WTC11 (cell line): Measurements from ENCODE around the gene RUVBL1. TPM values are rescaled to one million over a fixed set of nuclear protein-coding genes. Genes with fewer than 3 reads are reported as not detected.
A peak's percentile ranks its signal among the peaks of the same experiment; 100 is the strongest.

Experiments used
- ATAC-seq: fragments of 200-7000 bp; cut with Tn5 transposase; 2 replicates; pipeline ENCODE4 v1.10.0; 2021; ENCODE audit warnings: mild to moderate bottlenecking, moderate library complexity
- CTCF ChIA-PET: fragments of 300-600 bp; sonication (Branson Sonifier 250); formaldehyde crosslinking; loops from one replicate; lab custom pipeline; 2021; ENCODE audit warnings: antibody characterized with exemption; lab: Charles Lee
- POLR2A ChIA-PET: fragments of 350-600 bp; sonication (Branson Sonifier 250); formaldehyde crosslinking; loops from one replicate; lab custom pipeline; 2021; ENCODE audit warnings: antibody characterized with exemption; lab: Charles Lee
- DNase-seq: peaks from one replicate; pipeline ENCODE4 v3.0.0; 2021; ENCODE audit warnings: low spot score
- H3K27ac Mint-ChIP-seq: 2 replicates; pipeline ENCODE4 v1.8.0; 2021; ENCODE audit warnings: mixed read lengths
- H3K27me3 Mint-ChIP-seq: 2 replicates; pipeline ENCODE4 v1.8.0; 2021; ENCODE audit warnings: low read depth, mild to moderate bottlenecking, moderate library complexity, mixed read lengths
- H3K36me3 Mint-ChIP-seq: 2 replicates; pipeline ENCODE4 v1.8.0; 2021; ENCODE audit warnings: mixed read lengths
- H3K4me1 Mint-ChIP-seq: 2 replicates; pipeline ENCODE4 v1.8.0; 2022; ENCODE audit warnings: mixed read lengths
- H3K4me3 Mint-ChIP-seq: 2 replicates; pipeline ENCODE4 v1.8.0; 2021; ENCODE audit warnings: mild to moderate bottlenecking, moderate library complexity, mixed read lengths
- H3K9me3 Mint-ChIP-seq: 2 replicates; pipeline ENCODE4 v1.8.0; 2021; ENCODE audit warnings: mixed read lengths
- ATF1 ChIP-seq: sonication (generic); formaldehyde crosslinking; IDR thresholded peaks from 2 replicates; pipeline ENCODE4 v1.8.1; 2023; ENCODE audit warnings: mild to moderate bottlenecking, moderate library complexity, missing genetic modification reagents
- ATF2 ChIP-seq: sonication (generic); formaldehyde crosslinking; IDR thresholded peaks from 2 replicates; pipeline ENCODE4 v1.8.1; 2022; ENCODE audit warnings: low read depth, missing genetic modification reagents, borderline replicate concordance
- CREB1 ChIP-seq: sonication (generic); formaldehyde crosslinking; IDR thresholded peaks from 2 replicates; pipeline ENCODE4 v1.8.0; 2023; ENCODE audit warnings: mild to moderate bottlenecking, missing genetic modification reagents
- EMX1 ChIP-seq: fragments of 250-450 bp; sonication (Bioruptor Pico); IDR thresholded peaks from 2 replicates; pipeline ENCODE4 v1.8.0; 2021; ENCODE audit warnings: mild to moderate bottlenecking
- ERG ChIP-seq: fragments of 250-450 bp; sonication (Bioruptor Pico); IDR thresholded peaks from 2 replicates; pipeline ENCODE4 v1.8.0; 2021; ENCODE audit warnings: mild to moderate bottlenecking
- ESRRA ChIP-seq: sonication (generic); formaldehyde crosslinking; IDR thresholded peaks from 2 replicates; pipeline ENCODE4 v1.8.1; 2022; ENCODE audit warnings: mild to moderate bottlenecking, missing genetic modification reagents, borderline replicate concordance
- FOXK1 ChIP-seq: sonication (generic); formaldehyde crosslinking; IDR thresholded peaks from 2 replicates; pipeline ENCODE4 v1.8.0; 2022; ENCODE audit warnings: mild to moderate bottlenecking, moderate library complexity, missing genetic modification reagents
- FOXP1 ChIP-seq: sonication (generic); formaldehyde crosslinking; IDR thresholded peaks from 2 replicates; pipeline ENCODE4 v1.8.0; 2022; ENCODE audit warnings: missing genetic modification reagents, mild to moderate bottlenecking, moderate library complexity, borderline replicate concordance
- FOXP4 ChIP-seq: sonication (generic); formaldehyde crosslinking; IDR thresholded peaks from 2 replicates; pipeline ENCODE4 v1.8.0; 2022; ENCODE audit warnings: mild to moderate bottlenecking, missing genetic modification reagents
- GABPB1 ChIP-seq: sonication (generic); formaldehyde crosslinking; IDR thresholded peaks from 2 replicates; pipeline ENCODE4 v1.8.1; 2023; ENCODE audit warnings: mild to moderate bottlenecking, missing genetic modification reagents
- GRHL2 ChIP-seq: fragments of 250-450 bp; sonication (Bioruptor Pico); IDR thresholded peaks from 2 replicates; pipeline ENCODE4 v1.8.0; 2022; ENCODE audit warnings: mild to moderate bottlenecking, moderate library complexity; ENCODE audit not compliant: insufficient replicate concordance, severe bottlenecking
- JUN ChIP-seq: sonication (generic); formaldehyde crosslinking; IDR thresholded peaks from 2 replicates; pipeline ENCODE4 v1.8.0; 2023; ENCODE audit warnings: mild to moderate bottlenecking, missing genetic modification reagents
- MXD4 ChIP-seq: fragments of 250-450 bp; sonication (Bioruptor Pico); IDR thresholded peaks from 2 replicates; pipeline ENCODE4 v1.8.0; 2021; ENCODE audit warnings: mild to moderate bottlenecking, moderate library complexity, borderline replicate concordance
- MYBL2 ChIP-seq: sonication (generic); formaldehyde crosslinking; IDR thresholded peaks from 2 replicates; pipeline ENCODE4 v1.8.1; 2023; ENCODE audit warnings: mild to moderate bottlenecking, moderate library complexity, missing genetic modification reagents
- NFYB ChIP-seq: sonication (generic); formaldehyde crosslinking; conservative IDR thresholded peaks from 2 replicates; pipeline ENCODE4 v1.8.0; 2022; ENCODE audit warnings: low read depth, missing genetic modification reagents
- USF1 ChIP-seq: sonication (generic); formaldehyde crosslinking; IDR thresholded peaks from 2 replicates; pipeline ENCODE4 v1.8.0; 2022; ENCODE audit warnings: mild to moderate bottlenecking, missing genetic modification reagents
- ZNF121 ChIP-seq: sonication (generic); formaldehyde crosslinking; IDR thresholded peaks from 2 replicates; pipeline ENCODE4 v1.8.0; 2023; ENCODE audit warnings: missing genetic modification reagents
- total RNA-seq: library from RNA; stranded (reverse); gene quantifications from 3 replicates; pipeline ENCODE4 v1.2.3, GENCODE V29; 2021
- TF ChIP-seq, protein P1 (sequence below): sonication (generic); formaldehyde crosslinking; IDR thresholded peaks from 2 replicates; pipeline ENCODE4 v1.8.1; 2023; ENCODE audit warnings: mild to moderate bottlenecking, missing genetic modification reagents, moderate library complexity
- TF ChIP-seq, protein P2 (sequence below): sonication (generic); formaldehyde crosslinking; IDR thresholded peaks from 2 replicates; pipeline ENCODE4 v1.8.0; 2022; ENCODE audit warnings: mild to moderate bottlenecking, missing genetic modification reagents
- TF ChIP-seq, protein P3 (sequence below): sonication (generic); formaldehyde crosslinking; IDR thresholded peaks from 2 replicates; pipeline ENCODE4 v1.8.1; 2023; ENCODE audit warnings: mild to moderate bottlenecking, moderate library complexity, missing genetic modification reagents

RUVBL1 gene
- total RNA-seq, 1 experiment from 2014 or later: 118 TPM

DNA sequence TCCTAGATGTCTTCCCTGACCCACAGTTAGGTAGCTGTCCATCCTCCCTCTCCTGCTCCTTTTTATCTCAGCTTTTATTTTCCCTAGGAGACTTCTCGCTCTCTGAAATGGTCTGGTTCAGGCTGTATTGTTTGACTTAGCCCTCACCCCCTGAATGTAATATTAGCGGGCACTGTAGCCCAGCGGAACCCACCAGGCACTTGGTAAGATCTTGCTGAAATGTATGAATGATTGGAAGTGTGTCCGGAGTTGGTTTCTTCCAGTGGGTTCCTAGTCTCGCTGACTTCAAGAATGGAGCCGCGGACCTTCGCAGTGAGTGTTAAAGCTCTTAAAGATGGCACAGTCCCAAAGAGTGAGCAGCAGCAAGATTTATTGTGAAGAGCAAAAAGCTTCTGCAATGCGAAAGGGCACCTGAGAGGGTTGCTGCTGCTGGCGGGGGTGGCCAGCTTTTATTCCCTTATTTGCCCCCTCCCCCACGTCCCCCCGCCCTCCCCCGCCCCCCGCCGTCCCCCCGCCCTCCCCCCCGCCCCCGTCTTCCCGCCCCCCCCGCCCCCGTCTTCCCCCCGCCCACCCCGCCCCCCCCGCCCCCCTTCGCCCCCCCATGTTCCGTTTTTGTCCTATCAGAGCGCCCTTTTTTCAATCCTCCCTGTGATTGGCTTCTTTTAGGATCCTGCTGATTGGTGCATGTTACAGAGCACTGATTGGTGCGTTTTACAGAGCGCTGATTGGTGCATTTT, 29.0 kb upstream of the RUVBL1 start (continued):
- TF ChIP-seq, protein P1, sequence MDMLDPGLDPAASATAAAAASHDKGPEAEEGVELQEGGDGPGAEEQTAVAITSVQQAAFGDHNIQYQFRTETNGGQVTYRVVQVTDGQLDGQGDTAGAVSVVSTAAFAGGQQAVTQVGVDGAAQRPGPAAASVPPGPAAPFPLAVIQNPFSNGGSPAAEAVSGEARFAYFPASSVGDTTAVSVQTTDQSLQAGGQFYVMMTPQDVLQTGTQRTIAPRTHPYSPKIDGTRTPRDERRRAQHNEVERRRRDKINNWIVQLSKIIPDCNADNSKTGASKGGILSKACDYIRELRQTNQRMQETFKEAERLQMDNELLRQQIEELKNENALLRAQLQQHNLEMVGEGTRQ (CRISPR knock-in tag): no peak
- TF ChIP-seq ATF1 (CRISPR knock-in tag) (no peak), FOXP1 (no peak), GRHL2 (CRISPR knock-in tag) (no peak), ATF2 (CRISPR knock-in tag) (no peak), FOXP4 (CRISPR knock-in tag) (no peak), MXD4 (CRISPR knock-in tag) (no peak), CREB1 (CRISPR knock-in tag) (no peak)
- TF ChIP-seq, protein P2, sequence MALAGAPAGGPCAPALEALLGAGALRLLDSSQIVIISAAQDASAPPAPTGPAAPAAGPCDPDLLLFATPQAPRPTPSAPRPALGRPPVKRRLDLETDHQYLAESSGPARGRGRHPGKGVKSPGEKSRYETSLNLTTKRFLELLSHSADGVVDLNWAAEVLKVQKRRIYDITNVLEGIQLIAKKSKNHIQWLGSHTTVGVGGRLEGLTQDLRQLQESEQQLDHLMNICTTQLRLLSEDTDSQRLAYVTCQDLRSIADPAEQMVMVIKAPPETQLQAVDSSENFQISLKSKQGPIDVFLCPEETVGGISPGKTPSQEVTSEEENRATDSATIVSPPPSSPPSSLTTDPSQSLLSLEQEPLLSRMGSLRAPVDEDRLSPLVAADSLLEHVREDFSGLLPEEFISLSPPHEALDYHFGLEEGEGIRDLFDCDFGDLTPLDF (CRISPR knock-in tag): no peak

DNA sequence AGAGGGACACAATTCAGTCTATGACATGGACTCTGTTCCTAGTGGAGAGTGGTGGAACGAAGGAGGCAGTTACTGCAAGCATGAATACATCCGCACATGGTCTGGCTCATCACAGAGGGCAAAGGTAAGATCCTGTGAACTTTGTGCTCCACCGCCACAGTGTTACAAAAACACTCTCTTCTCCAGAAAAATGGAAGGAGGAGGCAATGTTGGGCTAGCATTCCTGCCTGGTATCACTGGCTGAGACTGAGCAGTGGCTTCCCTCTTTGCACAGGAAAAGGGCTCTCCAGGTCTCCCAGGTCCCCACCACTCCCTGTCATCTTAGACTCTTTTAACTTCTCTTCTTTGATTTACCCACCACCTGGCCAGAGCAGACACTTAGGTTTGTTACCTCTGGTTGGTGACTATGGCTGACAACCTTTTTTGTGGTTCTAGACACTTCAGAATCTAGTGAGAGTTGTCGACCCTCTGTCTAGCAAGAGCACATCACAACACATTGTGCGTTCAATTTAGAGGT, 28.2 kb upstream of the RUVBL1 start:
- POLR2A ChIA-PET: no interaction called here
- H3K36me3 Mint-ChIP-seq: peaks cover 12% of the 10 kb centered on the region
- no peak overlapping the region for H3K4me3 Mint-ChIP-seq

DNA sequence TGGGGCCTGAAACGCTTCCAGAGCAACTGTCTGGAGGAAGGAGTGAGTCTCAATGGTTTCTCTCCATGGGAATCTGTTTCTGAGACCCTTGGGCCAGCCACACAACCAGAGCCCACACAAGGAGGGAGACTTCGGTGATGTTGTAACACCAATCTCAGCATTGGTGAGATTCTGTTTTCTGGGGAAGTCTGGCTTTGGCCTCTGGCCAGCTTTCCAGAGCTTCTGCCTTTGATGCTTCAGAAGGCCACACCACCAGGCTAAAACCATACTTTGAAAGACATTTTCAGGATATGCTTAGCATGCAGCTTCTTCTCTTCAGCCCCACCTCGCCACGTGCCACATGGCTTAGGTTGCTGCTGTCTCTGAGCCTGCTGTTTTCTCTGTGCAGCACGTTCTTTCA, 26.0 kb upstream of the RUVBL1 start:
- H3K4me3 Mint-ChIP-seq: no peak overlapping the region
- ATAC-seq: no peak
- ChIA-PET POLR2A (no interaction called here), CTCF (no interaction called here)
- H3K36me3 Mint-ChIP-seq: no peaks in the 10 kb centered on the region
- 0 out of 2 replicates have a peak, but pooled peaks cover 3% of the 10 kb centered on the region for H3K4me1 Mint-ChIP-seq
- TF ChIP-seq FOXK1 (CRISPR knock-in tag): no peak
- no peak for TF ChIP-seq ERG (CRISPR knock-in tag)
- no peak for TF ChIP-seq MXD4 (CRISPR knock-in tag)
- TF ChIP-seq FOXP1: no peak
- TF ChIP-seq MYBL2 (CRISPR knock-in tag): no peak
- TF ChIP-seq, protein P3, sequence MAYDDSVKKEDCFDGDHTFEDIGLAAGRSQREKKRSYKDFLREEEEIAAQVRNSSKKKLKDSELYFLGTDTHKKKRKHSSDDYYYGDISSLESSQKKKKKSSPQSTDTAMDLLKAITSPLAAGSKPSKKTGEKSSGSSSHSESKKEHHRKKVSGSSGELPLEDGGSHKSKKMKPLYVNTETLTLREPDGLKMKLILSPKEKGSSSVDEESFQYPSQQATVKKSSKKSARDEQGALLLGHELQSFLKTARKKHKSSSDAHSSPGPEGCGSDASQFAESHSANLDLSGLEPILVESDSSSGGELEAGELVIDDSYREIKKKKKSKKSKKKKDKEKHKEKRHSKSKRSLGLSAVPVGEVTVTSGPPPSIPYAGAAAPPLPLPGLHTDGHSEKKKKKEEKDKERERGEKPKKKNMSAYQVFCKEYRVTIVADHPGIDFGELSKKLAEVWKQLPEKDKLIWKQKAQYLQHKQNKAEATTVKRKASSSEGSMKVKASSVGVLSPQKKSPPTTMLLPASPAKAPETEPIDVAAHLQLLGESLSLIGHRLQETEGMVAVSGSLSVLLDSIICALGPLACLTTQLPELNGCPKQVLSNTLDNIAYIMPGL (CRISPR knock-in tag): no peak
- TF ChIP-seq JUN: no peak
- TF ChIP-seq EMX1 (CRISPR knock-in tag): no peak
- TF ChIP-seq ESRRA (CRISPR knock-in tag): no peak
- peaks cover 17% of the 10 kb centered on the region for H3K27me3 Mint-ChIP-seq
- DNase-seq: no peak
- no peak overlapping the region for H3K27ac Mint-ChIP-seq
- peaks cover 4% of the 10 kb centered on the region; the same call in 1 of the 2 replicates for H3K9me3 Mint-ChIP-seq

More for the DNA sequence above, 28.2 kb upstream of the RUVBL1 start:
- no peak overlapping the region for H3K27ac Mint-ChIP-seq
- peaks cover 10% of the 10 kb centered on the region for H3K27me3 Mint-ChIP-seq
- no peak for TF ChIP-seq NFYB (CRISPR knock-in tag)
- no peak for TF ChIP-seq ZNF121 (CRISPR knock-in tag)
- TF ChIP-seq GABPB1 (CRISPR knock-in tag): peak; percentile 53; the same call in 1 of the 2 replicates
- no peak for TF ChIP-seq USF1 (CRISPR knock-in tag)
- peaks cover 10% of the 10 kb centered on the region for H3K9me3 Mint-ChIP-seq
- 0 out of 2 replicates have a peak, but pooled peaks cover 3% of the 10 kb centered on the region for H3K4me1 Mint-ChIP-seq
- CTCF ChIA-PET: no interaction called here
- no peak for ATAC-seq
- DNase-seq: no peak
